ENCODE measurements around the gene SLC16A10. TPM values are rescaled to one million over a fixed set of nuclear protein-coding genes. Genes with fewer than 3 reads are reported as not detected.

The SLC16A10 gene
- polyA plus RNA-seq, 1 donor (not counting 4 experiments of a cell fraction or from before 2014, with no cell fraction given): not detected

DNA sequence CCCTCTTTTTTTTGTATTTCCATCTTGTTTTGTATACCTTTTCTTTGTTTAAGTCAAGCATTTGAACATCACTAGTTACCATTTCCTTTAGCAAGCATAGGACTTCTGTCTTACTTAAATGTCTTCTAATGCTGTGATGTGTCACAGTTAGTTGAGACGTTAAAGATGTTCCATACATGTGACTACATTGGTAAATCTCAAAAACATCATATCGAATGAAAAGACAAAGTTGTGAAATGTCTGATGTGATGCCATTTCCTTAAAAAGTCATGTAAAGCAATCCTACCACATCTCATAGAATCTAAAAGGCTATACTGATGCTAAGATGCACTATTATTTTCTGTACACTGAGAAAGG is 26.8 kb downstream of the SLC16A10 start:
- dilution Hi-C loops (cut with MboI; ENCODE audit: extremely low pct_ligation_motif_present, low sequenced_read_pairs): no loop called here
- H2AFZ ChIP-seq (ENCODE audit: control insufficient read depth, low read length): no peak overlapping the region
- TF ChIP-seq EZH2 (IDR thresholded peaks at IDR 0.05; ENCODE audit: low read length): no peak
- TF ChIP-seq, protein P1, sequence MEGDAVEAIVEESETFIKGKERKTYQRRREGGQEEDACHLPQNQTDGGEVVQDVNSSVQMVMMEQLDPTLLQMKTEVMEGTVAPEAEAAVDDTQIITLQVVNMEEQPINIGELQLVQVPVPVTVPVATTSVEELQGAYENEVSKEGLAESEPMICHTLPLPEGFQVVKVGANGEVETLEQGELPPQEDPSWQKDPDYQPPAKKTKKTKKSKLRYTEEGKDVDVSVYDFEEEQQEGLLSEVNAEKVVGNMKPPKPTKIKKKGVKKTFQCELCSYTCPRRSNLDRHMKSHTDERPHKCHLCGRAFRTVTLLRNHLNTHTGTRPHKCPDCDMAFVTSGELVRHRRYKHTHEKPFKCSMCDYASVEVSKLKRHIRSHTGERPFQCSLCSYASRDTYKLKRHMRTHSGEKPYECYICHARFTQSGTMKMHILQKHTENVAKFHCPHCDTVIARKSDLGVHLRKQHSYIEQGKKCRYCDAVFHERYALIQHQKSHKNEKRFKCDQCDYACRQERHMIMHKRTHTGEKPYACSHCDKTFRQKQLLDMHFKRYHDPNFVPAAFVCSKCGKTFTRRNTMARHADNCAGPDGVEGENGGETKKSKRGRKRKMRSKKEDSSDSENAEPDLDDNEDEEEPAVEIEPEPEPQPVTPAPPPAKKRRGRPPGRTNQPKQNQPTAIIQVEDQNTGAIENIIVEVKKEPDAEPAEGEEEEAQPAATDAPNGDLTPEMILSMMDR (optimal IDR thresholded peaks at IDR 0.05 in 1 of 3, IDR thresholded peaks at IDR 0.05 in 1 of 3, conservative IDR thresholded peaks at IDR 0.05 in 1 of 3; ENCODE audit: extremely low read depth in 1 of 3, insufficient read depth in 2 of 3, low read length in 3 of 3): no peak

DNA sequence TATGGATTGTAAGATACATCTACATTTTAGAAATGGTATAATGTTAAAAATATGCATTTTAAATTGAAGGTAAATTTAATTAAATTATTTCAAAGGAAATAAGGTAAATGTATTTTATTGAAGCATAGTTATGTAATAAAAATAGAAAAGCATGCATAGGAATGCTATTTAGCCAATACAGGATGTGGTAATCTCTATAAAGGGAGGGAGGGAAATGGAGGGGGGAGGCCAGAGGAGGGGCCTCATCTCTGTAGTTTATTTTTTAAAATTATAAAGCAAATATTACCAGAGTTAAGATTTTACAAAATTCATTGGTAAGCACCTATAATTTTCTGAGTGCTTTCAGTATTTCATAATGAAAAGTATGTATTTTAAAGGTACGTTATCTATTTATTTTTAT is 27.2 kb downstream of the SLC16A10 start:
- dilution Hi-C loops (cut with MboI; ENCODE audit: extremely low pct_ligation_motif_present, low sequenced_read_pairs): no loop called here
- Histone ChIP-seq H3K4me1 (ENCODE audit: control insufficient read depth, extremely low read depth, insufficient read depth, low read length) (no peaks in the 10 kb centered on the region), H3K9me1 (ENCODE audit: control insufficient read depth, extremely low read depth, insufficient read depth, low read length) (no peaks in the 10 kb centered on the region), H3K27me3 (ENCODE audit: control insufficient read depth, extremely low read depth, insufficient read depth, low read length) (no peaks in the 10 kb centered on the region), H3K27ac (ENCODE audit: control insufficient read depth, insufficient read depth, low read length) (no peak overlapping the region), H2AFZ (ENCODE audit: control insufficient read depth, low read length) (no peak overlapping the region), H3K79me2 (ENCODE audit: control insufficient read depth, insufficient read depth, low read length) (no peaks in the 10 kb centered on the region), H3K9me3 (ENCODE audit: control insufficient read depth, low read depth, low read length) (no peaks in the 10 kb centered on the region), H3K9ac (ENCODE audit: control insufficient read depth, extremely low read depth, insufficient read depth, low read length) (no peak overlapping the region), H4K20me1 (ENCODE audit: control insufficient read depth, extremely low read depth, insufficient read depth, low read length) (no peaks in the 10 kb centered on the region), H3K4me3 (ENCODE audit: control insufficient read depth in 2 of 3, extremely low read depth in 1 of 3, insufficient read depth in 2 of 3, low read depth in 1 of 3, low read length in 3 of 3) (no peak overlapping the region), H3K36me3 (ENCODE audit: control insufficient read depth in 2 of 2, extremely low read depth in 1 of 2, insufficient read depth in 2 of 2, low read length in 2 of 2) (no peaks in the 10 kb centered on the region), H3K4me2 (ENCODE audit: control insufficient read depth, extremely low read depth, insufficient read depth, low read depth, low read length) (no peak overlapping the region)
- FAIRE-seq (no peak), DNase-seq (ENCODE audit: low read depth, low spot score) (no peak)
- TF ChIP-seq, protein P1 (optimal IDR thresholded peaks at IDR 0.05 in 1 of 3, IDR thresholded peaks at IDR 0.05 in 1 of 3, conservative IDR thresholded peaks at IDR 0.05 in 1 of 3; ENCODE audit: extremely low read depth in 1 of 3, insufficient read depth in 2 of 3, low read length in 3 of 3): no peak
- no peak for TF ChIP-seq EZH2 (IDR thresholded peaks at IDR 0.05; ENCODE audit: low read length)

More for the DNA sequence above, 26.8 kb downstream of the SLC16A10 start:
- Histone ChIP-seq H3K4me1 (ENCODE audit: control insufficient read depth, extremely low read depth, insufficient read depth, low read length) (no peaks in the 10 kb centered on the region), H3K9ac (ENCODE audit: control insufficient read depth, extremely low read depth, insufficient read depth, low read length) (no peak overlapping the region), H4K20me1 (ENCODE audit: control insufficient read depth, extremely low read depth, insufficient read depth, low read length) (no peaks in the 10 kb centered on the region), H3K79me2 (ENCODE audit: control insufficient read depth, insufficient read depth, low read length) (no peaks in the 10 kb centered on the region), H3K9me1 (ENCODE audit: control insufficient read depth, extremely low read depth, insufficient read depth, low read length) (no peaks in the 10 kb centered on the region), H3K36me3 (ENCODE audit: control insufficient read depth in 2 of 2, extremely low read depth in 1 of 2, insufficient read depth in 2 of 2, low read length in 2 of 2) (no peaks in the 10 kb centered on the region), H3K4me3 (ENCODE audit: control insufficient read depth in 2 of 3, extremely low read depth in 1 of 3, insufficient read depth in 2 of 3, low read depth in 1 of 3, low read length in 3 of 3) (no peak overlapping the region), H3K27me3 (ENCODE audit: control insufficient read depth, extremely low read depth, insufficient read depth, low read length) (no peaks in the 10 kb centered on the region), H3K4me2 (ENCODE audit: control insufficient read depth, extremely low read depth, insufficient read depth, low read depth, low read length) (no peak overlapping the region), H3K9me3 (ENCODE audit: control insufficient read depth, low read depth, low read length) (no peaks in the 10 kb centered on the region), H3K27ac (ENCODE audit: control insufficient read depth, insufficient read depth, low read length) (no peak overlapping the region)
- peak; percentile 74 for FAIRE-seq
- DNase-seq (ENCODE audit: low read depth, low spot score): no peak
